Measurements from ENCODE around the gene LOC101059915.
"Not testable (repeated sequence)": the region's sequence is repeated elsewhere in the genome, so short reads cannot be mapped to it uniquely, and the experiment has no call there.

The LOC101059915 gene

DNA sequence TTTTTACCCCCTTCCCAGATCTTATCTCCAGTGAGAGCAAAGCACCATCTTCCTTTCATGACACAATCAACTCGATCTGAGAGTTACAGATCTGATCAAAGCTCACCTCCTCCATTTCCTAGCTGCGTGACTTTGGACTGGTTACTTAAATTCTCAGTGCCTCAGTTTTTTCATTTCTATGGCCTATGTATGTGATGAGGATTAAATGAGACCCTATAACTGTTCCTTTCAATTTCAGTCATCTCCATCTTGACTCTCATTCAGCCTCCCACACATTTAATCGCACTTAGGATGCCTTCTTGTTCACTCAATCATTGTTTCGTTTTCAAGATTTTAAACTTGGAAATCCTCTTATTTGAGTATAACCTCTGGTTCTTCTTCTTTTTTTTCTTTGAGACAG lies 28.9 kb upstream of the LOC101059915 start:
- in situ Hi-C loops (cut with MboI; ENCODE audit: low sequenced_read_pairs): no loop called here

DNA sequence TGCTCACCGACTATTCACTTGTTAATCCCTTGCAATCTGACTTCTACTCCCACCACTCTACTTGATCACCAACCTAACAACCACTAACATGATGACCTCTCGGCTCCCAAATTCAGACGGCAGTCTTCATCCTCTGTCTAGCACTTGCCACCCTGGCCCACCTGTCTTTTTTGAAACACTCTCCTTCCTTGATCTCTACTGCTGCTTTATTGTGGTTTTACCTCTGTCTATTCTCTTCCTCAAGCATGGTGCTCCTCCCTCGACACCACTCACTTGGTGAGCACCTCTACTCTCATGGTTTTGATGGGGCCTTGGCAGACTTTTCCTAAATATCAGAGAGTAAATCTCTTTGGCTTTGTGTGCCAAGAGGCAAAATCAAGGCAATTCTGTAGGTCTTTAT lies 27.3 kb upstream of the LOC101059915 start:
- in situ Hi-C loops (cut with MboI; ENCODE audit: low sequenced_read_pairs): no loop called here

DNA sequence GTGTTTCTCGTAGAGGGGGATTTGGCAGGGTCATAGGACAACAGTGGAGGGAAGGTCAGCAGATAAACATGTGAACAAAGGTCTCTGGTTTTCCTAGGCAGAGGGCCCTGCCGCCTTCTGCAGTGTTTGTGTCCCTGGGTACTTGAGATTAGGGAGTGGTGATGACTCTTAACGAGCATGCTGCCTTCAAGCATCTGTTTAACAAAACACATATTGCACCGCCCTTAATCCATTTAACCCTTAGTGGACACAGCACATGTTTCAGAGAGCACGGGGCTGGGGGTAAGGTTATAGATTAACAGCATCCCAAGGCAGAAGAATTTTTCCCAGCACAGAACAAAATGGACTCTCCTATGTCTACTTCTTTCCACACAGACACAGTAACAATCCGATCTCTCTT lies 22.9 kb upstream of the LOC101059915 start:
- in situ Hi-C loops (cut with MboI; ENCODE audit: low sequenced_read_pairs): not testable (repeated sequence)

DNA sequence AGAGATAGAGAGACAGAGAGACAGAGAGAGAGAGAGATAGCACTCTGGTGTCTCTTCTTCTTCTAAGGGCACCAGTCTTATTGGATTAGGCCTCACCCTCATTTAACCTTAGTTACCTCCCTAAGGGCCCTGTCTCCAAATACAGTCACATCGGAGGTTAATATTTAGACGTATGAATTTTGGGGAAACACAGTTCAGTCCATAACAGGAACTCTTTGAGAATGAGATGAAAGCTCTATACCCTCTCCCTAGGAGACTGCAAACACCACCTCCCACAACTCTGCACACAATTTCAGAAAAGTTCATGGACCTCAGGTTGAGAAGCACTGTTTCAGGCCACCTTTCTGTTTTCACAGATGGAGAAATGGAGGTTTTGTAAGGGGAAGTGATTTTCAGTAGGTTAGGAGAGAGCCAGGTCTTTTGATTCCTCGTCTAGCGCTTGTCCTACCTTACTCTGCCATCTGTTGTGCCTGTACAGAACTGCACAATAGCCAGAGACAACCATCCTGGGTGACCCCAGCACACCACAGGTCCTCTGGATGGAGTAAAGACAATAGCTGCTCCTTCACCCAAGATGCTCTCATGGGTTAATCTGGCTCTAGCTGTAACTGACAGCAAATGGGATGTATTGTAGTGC lies 16.9 kb upstream of the LOC101059915 start:
- in situ Hi-C loops (cut with MboI; ENCODE audit: low sequenced_read_pairs): no loop called here

DNA sequence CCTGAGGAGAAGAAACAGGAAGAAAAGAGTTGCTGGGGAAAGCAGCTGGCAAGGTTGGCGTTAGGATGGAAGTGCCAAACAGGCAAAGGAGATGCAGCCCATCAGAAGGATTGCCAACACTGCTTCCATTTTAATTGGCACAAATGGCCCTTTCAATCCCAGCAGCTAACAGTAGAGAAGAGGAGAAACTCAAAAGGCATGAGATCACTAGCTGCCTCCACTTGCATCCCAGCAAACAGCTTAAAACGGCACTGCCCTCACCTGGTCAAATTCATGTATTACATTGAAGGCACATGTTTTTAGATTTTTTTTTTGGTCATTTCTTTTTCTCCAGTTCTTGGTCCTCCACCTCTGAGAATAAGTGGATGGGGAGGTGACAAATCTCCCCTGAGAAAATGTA lies 14.9 kb upstream of the LOC101059915 start:
- in situ Hi-C loops (cut with MboI; ENCODE audit: low sequenced_read_pairs): no loop called here

DNA sequence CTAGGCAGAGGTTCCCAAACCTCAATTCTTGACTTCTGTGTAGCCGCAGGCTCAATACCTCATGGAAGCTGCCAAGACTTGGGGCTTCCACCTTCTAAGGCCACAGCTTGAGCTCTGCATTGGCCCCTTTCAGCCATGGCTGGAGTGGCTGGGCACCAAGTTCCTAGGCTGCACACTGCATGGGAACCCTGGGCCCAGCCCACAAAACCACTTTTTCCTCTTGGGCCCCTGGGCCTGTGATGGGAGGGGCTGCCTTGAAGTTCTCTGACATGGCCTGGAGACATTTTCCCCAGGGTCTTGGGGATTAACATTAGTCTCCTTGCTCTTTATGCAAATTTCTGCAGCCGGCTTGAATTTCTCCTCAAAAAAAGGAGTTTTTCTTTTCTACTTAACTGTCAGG lies 14.0 kb upstream of the LOC101059915 start:
- in situ Hi-C loops (cut with MboI; ENCODE audit: low sequenced_read_pairs): no loop called here

DNA sequence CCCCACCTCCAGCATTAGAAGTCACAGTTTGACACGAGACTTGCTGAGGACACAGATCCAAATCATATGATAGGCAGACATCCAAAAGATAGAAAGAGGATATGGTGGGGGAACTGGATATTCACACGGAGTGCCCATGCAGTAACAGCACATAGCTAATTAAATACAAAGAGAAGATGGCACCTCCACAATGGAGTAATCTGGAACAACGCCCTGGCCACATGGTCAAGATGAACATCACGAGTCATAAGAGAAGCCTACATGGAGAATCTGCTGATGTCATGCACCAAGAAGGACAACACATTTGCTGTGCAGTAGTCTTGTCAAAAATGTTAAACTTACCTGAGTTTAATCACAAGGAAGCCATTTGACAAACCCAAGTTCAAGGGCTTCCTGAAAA lies 10.1 kb upstream of the LOC101059915 start:
- in situ Hi-C loops (cut with MboI; ENCODE audit: low sequenced_read_pairs): no loop called here

DNA sequence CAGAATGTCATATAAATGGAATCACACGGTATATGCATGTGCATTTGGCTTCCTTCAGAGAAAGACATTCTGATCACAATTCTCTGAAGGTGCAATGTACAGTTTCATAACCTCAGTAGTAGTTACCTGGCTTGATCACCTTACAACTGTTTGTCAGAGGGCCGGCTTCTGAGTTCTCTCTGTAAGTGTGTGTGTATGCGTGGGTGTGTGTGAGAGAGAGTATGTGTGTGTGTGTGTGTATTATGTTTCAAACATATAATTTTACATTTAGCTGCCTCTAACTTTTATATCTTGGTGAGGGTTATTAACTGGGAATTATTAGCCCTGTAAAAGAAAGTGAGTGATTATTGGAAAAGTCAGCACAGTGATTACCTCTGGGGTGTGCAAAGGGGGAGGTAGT lies 8.0 kb upstream of the LOC101059915 start:
- in situ Hi-C loops (cut with MboI; ENCODE audit: low sequenced_read_pairs): no loop called here

DNA sequence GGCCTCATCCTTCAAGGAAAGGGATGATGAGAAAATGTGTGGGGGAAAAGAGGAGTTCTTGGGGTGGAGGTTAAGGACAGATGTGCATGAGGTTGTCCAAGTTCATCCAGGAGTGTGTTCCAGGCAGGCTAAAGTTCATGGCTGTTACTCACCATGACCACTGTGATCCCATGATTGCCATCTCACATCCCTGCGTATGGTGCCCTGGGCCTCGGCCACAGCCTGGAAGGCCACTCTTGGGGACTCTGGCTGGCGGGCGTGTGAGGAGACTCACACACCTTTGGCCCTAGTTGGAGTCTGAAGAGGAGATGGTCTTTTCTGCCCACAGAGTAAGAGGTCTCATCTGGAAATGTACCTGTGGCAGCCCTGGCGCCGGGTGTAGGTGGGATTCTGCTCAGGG lies 7.4 kb upstream of the LOC101059915 start:
- in situ Hi-C loops (cut with MboI; ENCODE audit: low sequenced_read_pairs): no loop called here

DNA sequence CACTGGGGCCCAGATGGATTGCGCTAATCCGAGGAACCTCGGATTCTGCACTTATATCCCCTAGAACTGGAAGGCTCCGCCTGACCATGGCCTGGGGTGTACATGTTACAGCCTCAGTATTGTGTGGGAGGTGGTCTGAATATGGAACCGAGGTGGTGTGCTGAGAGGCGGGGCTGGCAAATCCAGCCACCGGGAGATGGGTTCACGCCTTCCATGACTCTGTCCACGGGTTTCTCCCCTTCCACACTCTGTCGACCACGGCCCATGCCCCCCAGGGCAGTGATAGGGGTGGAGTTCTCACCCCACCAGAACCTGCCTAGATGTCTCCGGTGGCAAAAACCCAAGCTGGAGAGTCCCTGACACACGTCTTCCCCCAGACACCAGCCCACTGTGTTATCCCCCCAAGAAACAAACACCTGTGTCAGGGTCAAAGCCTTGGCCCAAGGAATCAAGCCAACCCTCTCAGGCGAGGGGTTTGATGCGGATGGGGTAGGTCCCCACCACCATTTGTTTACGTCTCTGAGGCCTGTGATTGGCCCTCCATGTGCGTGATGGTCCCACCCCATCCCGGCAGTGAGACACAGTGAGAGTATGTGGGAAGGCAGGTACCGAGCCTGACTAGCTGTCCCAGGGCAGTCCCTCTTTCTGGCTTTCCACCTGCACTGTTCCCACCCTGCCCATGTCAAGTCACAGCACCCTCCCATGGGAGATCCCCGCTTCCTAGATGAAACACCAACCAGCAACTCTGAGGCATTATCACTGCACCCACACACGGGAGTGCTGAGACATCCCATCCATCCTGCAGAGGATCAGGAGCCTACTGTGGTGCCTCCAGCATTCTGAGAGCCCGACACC lies 6.6 kb upstream of the LOC101059915 start:
- in situ Hi-C loops (cut with MboI; ENCODE audit: low sequenced_read_pairs): no loop called here

DNA sequence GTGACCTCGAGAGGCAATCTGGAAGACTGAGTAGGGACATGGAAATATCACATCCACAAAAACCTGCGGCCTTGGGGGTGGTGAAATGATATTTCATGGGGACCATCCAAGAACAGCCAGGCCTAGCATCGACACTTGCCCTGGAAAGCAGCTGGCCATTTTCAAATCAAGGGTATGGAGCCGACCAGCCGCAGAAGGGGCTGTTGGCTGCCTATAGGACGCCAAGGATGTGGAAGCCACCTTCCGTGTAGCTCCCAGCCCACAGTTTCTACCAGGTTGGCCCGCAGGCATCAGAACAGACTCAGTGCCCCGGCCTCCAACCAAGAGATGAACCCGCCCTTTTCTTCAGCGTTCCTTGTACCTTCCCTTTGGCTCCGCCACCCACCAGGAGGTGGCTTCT lies 5.4 kb upstream of the LOC101059915 start:
- in situ Hi-C loops (cut with MboI; ENCODE audit: low sequenced_read_pairs): no loop called here

DNA sequence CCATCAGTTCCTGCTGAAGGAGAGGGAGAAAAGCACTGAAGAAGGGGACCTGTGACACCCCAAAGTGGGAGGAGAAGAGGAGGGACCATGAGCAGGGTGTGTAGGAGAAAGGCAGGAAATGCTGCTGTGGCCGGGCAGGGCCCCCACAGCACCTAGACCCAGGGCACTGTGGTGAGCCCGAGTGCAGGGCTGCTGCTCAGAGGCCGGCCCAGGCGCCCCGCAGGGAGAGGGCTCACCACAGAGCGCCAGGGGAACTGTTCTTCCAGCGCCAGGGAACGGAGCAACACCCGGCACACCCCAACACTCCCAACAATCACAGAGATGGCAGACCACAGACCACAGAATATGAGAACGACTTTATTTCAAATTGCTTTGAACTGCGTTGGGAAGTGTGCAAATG lies 4.7 kb upstream of the LOC101059915 start:
- in situ Hi-C loops (cut with MboI; ENCODE audit: low sequenced_read_pairs): not testable (repeated sequence)

DNA sequence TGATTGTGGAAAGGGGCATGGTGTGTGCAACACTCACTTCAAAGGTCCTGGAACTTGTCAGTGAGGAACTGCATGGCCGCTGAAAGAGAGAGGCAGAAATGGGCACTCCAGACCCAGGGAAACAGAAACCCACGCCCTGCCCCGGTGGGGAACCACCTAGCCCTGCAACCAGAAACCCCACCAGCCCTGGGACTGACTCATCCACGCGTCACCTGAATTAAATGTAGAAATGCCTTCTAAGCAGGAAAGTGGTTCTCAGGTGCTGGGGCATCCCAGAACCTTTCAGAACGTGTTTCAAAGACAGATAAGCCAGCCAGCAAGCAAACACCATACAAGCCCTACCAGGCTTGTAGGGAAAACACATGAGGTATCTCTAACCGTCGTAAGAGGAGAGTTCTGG lies 4.1 kb upstream of the LOC101059915 start:
- in situ Hi-C loops (cut with MboI; ENCODE audit: low sequenced_read_pairs): not testable (repeated sequence)

DNA sequence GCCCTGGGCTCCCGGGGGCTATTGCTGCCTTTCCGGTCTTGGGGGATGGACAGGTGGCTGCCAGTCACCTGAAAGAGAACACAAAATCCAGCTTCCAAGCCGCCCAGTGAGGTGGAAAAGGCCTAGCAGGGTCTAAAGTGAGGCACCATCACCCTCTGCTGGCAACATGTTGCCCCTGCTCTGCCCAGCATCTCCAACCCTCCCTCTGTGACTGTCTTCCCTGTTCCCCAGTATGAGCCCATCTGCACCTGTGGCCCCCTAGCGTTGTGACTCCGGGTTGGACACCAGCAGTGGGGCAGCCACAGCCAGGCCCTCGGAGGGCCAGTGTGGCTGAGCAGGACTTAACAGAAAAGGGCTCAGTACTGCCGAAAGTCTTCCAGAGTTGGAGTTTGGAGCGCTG lies 3.1 kb upstream of the LOC101059915 start:
- in situ Hi-C loops (cut with MboI; ENCODE audit: low sequenced_read_pairs): not testable (repeated sequence)

DNA sequence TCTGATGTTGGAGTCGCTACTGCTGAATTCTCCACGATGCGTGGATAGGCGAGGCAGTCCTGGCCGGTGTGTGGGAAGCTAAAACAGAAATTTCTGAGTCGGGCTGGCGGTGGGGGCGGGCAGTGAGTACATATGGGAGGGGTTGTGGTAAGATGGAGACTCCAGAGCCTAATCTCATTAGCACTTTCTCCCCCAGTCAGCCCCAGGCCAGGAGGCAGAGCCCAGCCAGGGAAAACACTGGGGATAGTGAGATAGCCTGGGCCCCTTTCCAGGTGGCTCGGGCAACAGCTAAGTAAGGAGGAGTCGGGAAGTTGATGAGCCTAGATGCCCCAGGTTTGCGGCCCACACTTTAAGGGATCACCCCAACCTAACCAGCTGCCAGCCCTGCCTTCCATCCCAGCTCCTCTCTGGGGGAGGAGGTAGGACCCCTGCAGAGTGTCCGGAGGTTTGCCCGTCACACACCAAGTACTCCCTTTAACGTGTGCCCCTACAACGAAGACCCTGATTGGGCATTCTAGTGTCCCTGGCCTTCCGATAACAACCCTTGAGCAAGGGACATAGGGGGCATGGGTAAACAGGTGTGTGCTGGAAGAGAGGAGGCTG lies 2.4 kb upstream of the LOC101059915 start:
- in situ Hi-C loops (cut with MboI; ENCODE audit: low sequenced_read_pairs): no loop called here

DNA sequence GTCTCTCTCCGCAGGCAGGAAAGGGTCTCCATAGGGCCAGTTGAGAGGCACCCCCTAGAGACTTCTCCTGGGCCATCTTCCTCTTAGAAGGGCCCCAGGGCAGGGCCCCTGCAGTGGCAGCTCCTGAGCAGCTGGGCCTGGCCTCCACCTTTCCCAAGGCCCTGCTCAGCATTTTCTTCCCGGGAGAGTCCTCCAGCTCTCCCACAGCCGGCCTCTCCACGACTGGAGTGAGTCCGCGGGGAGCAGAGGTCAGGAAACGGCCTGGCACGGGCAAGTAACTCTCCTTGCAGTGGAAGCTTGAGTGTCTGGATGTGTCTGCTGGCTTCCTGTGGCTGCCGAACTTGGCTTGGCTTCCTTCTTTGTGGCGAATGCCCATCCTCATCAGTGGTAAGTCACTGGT lies 1.6 kb upstream of the LOC101059915 start:
- in situ Hi-C loops (cut with MboI; ENCODE audit: low sequenced_read_pairs): no loop called here

DNA sequence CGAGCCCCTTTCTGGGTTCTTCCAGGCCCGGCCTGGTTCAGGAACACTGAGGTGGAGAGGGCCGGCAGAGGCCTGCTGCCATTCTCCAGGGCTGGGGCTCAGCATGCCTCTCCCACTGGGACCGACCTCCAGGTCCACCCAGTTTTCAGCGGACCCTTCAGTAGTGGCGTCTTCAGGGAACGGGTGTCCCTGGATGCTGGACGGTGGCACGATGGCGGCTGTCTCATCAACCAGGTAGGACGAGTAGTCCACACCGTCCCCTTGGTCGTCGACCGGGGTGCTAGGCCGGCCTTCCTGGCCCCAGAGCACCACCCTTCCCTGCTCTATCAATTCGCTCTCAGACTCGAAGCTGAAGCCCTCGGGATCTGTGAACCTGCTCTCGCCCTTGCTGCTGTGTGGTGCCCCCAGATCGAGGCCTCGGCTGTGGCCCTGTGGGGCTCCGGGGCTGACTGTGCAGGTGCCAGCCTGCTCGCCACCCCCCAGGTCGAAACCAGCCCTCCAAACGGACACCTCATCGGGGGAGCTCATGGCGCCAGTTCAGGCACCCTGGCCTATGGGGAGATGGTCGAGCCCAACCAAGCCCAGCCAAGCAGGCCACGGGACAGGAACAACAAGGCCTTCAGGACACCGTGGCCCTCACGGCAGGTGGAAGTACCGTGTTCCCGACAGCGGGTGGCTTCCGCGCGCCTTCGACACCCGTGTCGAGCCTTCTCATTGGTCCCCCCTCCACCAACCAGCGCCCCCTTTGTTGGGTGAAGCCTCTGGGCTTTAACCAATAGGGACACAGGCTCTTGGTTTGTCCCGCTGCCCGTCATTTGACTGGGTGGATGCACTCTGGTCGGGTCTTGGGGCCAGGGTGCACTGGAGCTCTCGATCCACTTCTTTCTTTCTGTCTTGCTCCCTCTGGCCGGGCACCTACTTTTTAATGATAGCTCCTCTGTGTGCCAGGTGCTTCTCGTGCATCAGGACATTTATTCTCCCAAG lies 814 bp upstream of the LOC101059915 start:
- in situ Hi-C loops (cut with MboI; ENCODE audit: low sequenced_read_pairs): no loop called here

DNA sequence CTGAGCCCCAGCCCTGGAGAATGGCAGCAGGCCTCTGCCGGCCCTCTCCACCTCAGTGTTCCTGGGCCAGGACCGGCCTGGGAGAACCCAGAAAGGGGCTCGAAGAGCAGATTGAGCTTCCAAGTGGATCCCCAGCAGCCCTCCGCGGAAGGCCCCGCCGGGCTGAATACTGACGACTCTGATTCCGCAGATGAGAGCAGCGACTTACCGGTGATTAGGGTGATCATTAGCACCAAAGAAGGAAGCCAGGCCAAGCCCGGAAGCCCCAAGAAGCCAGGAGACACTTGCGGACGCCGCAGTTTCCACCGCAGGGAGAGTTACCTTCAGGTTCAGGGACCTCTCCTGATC lies 876 bp downstream of the LOC101059915 start:
- in situ Hi-C loops (cut with MboI; ENCODE audit: low sequenced_read_pairs): no loop called here

DNA sequence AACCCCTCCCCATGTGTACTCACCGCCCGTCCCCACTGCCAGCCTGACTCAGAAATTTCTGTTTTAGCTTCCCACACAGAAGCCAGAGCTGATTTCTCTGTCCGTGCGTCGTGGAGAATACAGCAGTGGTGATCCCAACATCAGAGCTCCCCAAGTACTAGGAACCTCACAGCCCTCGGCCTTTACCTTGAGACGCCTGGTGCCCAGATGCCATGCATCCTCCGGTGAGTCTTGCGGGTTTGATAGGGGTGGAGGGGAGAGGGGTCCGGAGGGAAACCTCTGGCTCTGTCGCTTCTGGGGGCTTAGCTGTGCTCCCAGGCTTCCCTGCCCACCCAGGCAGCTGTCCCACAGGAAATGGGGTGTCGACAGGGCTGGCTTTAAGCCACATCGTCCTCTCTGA lies 2.1 kb downstream of the LOC101059915 start:
- in situ Hi-C loops (cut with MboI; ENCODE audit: low sequenced_read_pairs): no loop called here

DNA sequence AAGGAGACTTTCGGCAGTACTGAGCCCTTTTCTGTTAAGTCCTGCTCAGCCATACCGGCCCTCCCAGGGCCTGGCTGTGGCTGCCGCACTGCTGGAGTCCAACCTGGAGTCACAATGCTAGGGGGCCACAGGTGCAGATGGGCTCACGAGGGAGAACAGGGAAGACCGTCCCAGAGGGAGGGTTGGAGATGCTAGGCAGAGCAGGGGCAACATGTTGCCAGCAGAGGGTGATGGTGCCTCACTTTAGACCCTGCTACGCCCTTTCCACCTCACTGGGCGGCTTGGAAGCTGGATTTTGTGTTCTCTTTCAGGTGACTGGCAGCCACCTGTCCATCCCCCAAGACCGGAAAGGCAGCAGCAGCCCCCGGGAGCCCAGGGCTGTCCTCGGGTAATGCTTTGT lies 2.6 kb downstream of the LOC101059915 start:
- in situ Hi-C loops (cut with MboI; ENCODE audit: low sequenced_read_pairs): not testable (repeated sequence)

Data from HL-60/S4 treated with retinoic acid at 250 ng/mL for 4 days and 3 days (cell line).